Measurements from ENCODE around the gene CD2BP2.

CD2BP2 gene

GRCh38 chr16:30378236-30379157, 23.4 kb upstream of the CD2BP2 start:
- DNase-seq (ENCODE audit: low read depth in 1 of 2, low spot score in 1 of 2) = peak; percentile 97 to 99

- peak; percentile 67 to 81 for DNase-seq (ENCODE audit: low read depth in 1 of 2, low spot score in 1 of 2)
These were observed 22.7 kb upstream of the CD2BP2 start for GRCh38 chr16:30377812-30378235.

- DNase-seq (ENCODE audit: low read depth in 1 of 2, low spot score in 1 of 2) = no peak
These were observed 22.1 kb upstream of the CD2BP2 start for GRCh38 chr16:30377050-30377811.

GRCh38 chr16:30376461-30376902, 21.4 kb upstream of the CD2BP2 start:
- DNase-seq (ENCODE audit: low read depth in 1 of 2, low spot score in 1 of 2) = no peak

GRCh38 chr16:30375864-30376263, 20.8 kb upstream of the CD2BP2 start:
- no peak for DNase-seq (ENCODE audit: low read depth in 1 of 2, low spot score in 1 of 2)

- DNase-seq (ENCODE audit: low read depth in 1 of 2, low spot score in 1 of 2) = no peak
These were observed 19.4 kb upstream of the CD2BP2 start, which contains the start of gene MYL11 for GRCh38 chr16:30374538-30374937. TSS of gene MYL11 (plus strand) at chr16:30374802. CDS start at chr16:30374858, 56 bp downstream.

- DNase-seq (ENCODE audit: low read depth in 1 of 2, low spot score in 1 of 2) = no peak
These were observed 17.6 kb upstream of the CD2BP2 start for GRCh38 chr16:30372725-30373124.

GRCh38 chr16:30372038-30372712, 17.1 kb upstream of the CD2BP2 start:
- no peak for DNase-seq (ENCODE audit: low read depth in 1 of 2, low spot score in 1 of 2)

GRCh38 chr16:30371248-30371816, 16.2 kb upstream of the CD2BP2 start:
- DNase-seq (ENCODE audit: low read depth in 1 of 2, low spot score in 1 of 2) = no peak

- DNase-seq (ENCODE audit: low read depth in 1 of 2, low spot score in 1 of 2) = peak; percentile 92 to 100
These were observed 15.5 kb upstream of the CD2BP2 start, which contains the start of gene TBC1D10B for GRCh38 chr16:30370456-30371247. TSS of gene TBC1D10B (minus strand) at chr16:30370494. CDS start at chr16:30370183, 311 bp downstream.

GRCh38 chr16:30369938-30370455, 14.9 kb upstream of the CD2BP2 start:
- no peak for DNase-seq (ENCODE audit: low read depth in 1 of 2, low spot score in 1 of 2)

GRCh38 chr16:30369091-30369937, 14.2 kb upstream of the CD2BP2 start:
- no peak for DNase-seq (ENCODE audit: low read depth in 1 of 2, low spot score in 1 of 2)

- DNase-seq (ENCODE audit: low read depth in 1 of 2, low spot score in 1 of 2) = no peak
These were observed 13.6 kb upstream of the CD2BP2 start for GRCh38 chr16:30368792-30369090.

GRCh38 chr16:30368122-30368791, 13.1 kb upstream of the CD2BP2 start:
- DNase-seq (ENCODE audit: low read depth in 1 of 2, low spot score in 1 of 2) = no peak

- DNase-seq (ENCODE audit: low read depth in 1 of 2, low spot score in 1 of 2) = no peak
These were observed 12.4 kb upstream of the CD2BP2 start for GRCh38 chr16:30367349-30368009.

- no peak for DNase-seq (ENCODE audit: low read depth in 1 of 2, low spot score in 1 of 2)
These were observed 11.4 kb upstream of the CD2BP2 start for GRCh38 chr16:30366511-30366910.

GRCh38 chr16:30365200-30365599, 10.1 kb upstream of the CD2BP2 start:
- no peak for DNase-seq (ENCODE audit: low read depth in 1 of 2, low spot score in 1 of 2)

- DNase-seq (ENCODE audit: low read depth in 1 of 2, low spot score in 1 of 2) = no peak
These were observed 6.1 kb upstream of the CD2BP2 start for GRCh38 chr16:30361180-30361579.
